Loucy (cell line): Measurements from ENCODE around the gene USF2.

Experiments
- CTCF ChIP-seq: fragments of 200-600 bp; sonication (generic); conservative IDR thresholded peaks from 2 replicates; pipeline ENCODE4 v1.5.1; 2014; ENCODE audit warnings: mild to moderate bottlenecking, antibody characterized with exemption, low read length
- EZH2phosphoT487 ChIP-seq: fragments of 200-600 bp; IDR thresholded peaks from 2 replicates; pipeline ENCODE4 v1.6.1; 2018; ENCODE audit warnings: antibody characterized with exemption, mild to moderate bottlenecking, moderate library complexity, borderline replicate concordance

GRCh38 chr19:35222373-35223015 lies 46.3 kb upstream of the USF2 start:
- TF ChIP-seq CTCF (no peak), EZH2phosphoT487 (no peak)
